22Rv1 (cell line): Measurements from ENCODE around the gene CHST1.

Experiments used
- ZFX ChIP-seq: fragments of 450-650 bp; IDR thresholded peaks from 2 replicates; pipeline ENCODE4 v1.6.1; 2017; ENCODE audit warnings: antibody characterized with exemption, borderline replicate concordance
- TF ChIP-seq, protein P1 (sequence below): fragments of 450-650 bp; IDR thresholded peaks from 2 replicates; pipeline ENCODE4 v1.5.1; 2017; ENCODE audit warnings: mild to moderate bottlenecking

DNA sequence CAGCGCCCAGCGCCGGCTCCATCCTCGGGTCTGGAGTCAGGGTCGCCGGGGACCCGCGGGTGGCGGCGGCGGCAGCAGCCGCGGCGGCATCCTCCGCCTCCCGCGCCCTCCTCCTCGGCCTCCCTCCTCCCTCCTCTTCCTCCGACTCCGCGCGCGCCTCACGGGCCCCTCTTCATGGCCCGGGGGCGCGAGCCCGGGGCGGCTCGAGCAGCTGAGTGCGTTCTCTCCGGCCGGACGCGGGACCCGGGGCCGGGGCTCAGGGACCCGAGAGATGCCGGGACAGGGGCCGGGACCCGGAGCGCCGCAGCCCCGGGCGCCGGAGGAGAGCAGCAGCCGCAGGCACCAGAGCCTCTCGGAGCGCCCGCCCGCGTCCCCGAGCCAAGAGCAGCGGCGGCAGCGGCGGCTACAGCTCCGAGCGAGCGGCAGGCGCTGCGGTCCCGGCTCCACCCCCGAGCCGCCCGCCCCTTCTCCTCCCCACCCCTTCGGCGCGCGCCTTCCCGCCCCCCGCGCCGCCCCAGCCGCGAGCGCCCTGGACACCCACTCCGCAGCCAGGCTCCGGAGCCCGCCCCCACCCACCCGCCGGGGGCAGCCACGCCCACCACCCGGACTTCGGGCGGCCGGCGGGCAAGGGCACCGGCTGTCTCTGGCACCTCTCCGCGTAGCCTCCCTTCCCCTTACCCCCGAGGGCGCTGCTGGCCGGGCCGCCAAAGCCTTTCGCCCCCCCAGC, at the start of gene CHST1:
- TF ChIP-seq, protein P1, sequence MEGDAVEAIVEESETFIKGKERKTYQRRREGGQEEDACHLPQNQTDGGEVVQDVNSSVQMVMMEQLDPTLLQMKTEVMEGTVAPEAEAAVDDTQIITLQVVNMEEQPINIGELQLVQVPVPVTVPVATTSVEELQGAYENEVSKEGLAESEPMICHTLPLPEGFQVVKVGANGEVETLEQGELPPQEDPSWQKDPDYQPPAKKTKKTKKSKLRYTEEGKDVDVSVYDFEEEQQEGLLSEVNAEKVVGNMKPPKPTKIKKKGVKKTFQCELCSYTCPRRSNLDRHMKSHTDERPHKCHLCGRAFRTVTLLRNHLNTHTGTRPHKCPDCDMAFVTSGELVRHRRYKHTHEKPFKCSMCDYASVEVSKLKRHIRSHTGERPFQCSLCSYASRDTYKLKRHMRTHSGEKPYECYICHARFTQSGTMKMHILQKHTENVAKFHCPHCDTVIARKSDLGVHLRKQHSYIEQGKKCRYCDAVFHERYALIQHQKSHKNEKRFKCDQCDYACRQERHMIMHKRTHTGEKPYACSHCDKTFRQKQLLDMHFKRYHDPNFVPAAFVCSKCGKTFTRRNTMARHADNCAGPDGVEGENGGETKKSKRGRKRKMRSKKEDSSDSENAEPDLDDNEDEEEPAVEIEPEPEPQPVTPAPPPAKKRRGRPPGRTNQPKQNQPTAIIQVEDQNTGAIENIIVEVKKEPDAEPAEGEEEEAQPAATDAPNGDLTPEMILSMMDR: no peak
- TF ChIP-seq ZFX: no peak
